ENCODE results near the gene DCP2.

DNA sequence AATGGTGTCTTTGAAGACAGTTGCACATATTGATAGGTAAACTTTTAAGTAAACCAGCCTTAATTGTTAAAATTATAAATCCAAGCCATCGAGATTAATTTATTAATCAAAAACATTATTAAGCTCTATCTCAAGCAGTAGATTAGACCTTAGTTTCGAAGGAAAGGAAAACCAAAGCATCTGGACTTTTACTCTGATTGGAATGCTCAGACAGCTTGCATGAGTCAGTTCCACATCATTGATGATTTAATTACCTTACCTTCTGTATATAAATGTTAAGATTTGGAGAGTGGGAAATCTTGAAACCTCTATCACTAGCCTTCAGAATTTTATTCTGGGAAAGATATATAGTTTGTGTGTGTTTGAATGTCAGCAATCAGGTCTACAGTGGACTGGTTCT lies 23.9 kb downstream of the DCP2 start:
- TF ChIP-seq, protein P1, sequence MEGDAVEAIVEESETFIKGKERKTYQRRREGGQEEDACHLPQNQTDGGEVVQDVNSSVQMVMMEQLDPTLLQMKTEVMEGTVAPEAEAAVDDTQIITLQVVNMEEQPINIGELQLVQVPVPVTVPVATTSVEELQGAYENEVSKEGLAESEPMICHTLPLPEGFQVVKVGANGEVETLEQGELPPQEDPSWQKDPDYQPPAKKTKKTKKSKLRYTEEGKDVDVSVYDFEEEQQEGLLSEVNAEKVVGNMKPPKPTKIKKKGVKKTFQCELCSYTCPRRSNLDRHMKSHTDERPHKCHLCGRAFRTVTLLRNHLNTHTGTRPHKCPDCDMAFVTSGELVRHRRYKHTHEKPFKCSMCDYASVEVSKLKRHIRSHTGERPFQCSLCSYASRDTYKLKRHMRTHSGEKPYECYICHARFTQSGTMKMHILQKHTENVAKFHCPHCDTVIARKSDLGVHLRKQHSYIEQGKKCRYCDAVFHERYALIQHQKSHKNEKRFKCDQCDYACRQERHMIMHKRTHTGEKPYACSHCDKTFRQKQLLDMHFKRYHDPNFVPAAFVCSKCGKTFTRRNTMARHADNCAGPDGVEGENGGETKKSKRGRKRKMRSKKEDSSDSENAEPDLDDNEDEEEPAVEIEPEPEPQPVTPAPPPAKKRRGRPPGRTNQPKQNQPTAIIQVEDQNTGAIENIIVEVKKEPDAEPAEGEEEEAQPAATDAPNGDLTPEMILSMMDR (IDR thresholded peaks at IDR 0.05; ENCODE audit: borderline replicate concordance, extremely low read depth, low read length, poor library complexity, severe bottlenecking), result no peak
- TF ChIP-seq EZH2 (IDR thresholded peaks at IDR 0.05; ENCODE audit: borderline replicate concordance, low read depth, low read length, severe bottlenecking), result no peak

Measured in DND-41 (cell line).